MM.1S (cell line): Measurements from ENCODE around the gene CAMK2A.

ENCODE experiments used
- DNase-seq: peaks from one replicate; pipeline ENCODE4 v3.0.0-alpha.2; 2015
- H2AFZ ChIP-seq: fragments of 300-600 bp; sonication (generic); 2 replicates; pipeline ENCODE4 v1.6.0; 2016; ENCODE audit warnings: antibody characterized with exemption, low read length
- H3F3A ChIP-seq: fragments of 300-600 bp; sonication (generic); 2 replicates; pipeline ENCODE4 v1.6.1; 2016; ENCODE audit warnings: mild to moderate bottlenecking, antibody characterized with exemption, low read length, moderate library complexity, mixed read lengths; ENCODE audit not compliant: insufficient read depth
- H3K27ac ChIP-seq: fragments of 300-600 bp; sonication (generic); 2 replicates; pipeline ENCODE4 v1.5.1; 2016; ENCODE audit warnings: mild to moderate bottlenecking, low read length
- H3K27me3 ChIP-seq: fragments of 300-600 bp; sonication (generic); replicated peaks from 2 replicates; pipeline ENCODE4 v1.6.0; 2016; ENCODE audit warnings: low read length; ENCODE audit not compliant: insufficient read depth
- H3K36me3 ChIP-seq: fragments of 300-600 bp; sonication (generic); replicated peaks from 2 replicates; pipeline ENCODE4 v1.6.1; 2016; ENCODE audit warnings: mild to moderate bottlenecking, low read length, mixed read lengths; ENCODE audit not compliant: insufficient read depth
- H3K4me1 ChIP-seq: fragments of 300-600 bp; sonication (generic); 2 replicates; pipeline ENCODE4 v1.6.1; 2016; ENCODE audit warnings: low read length, mixed read lengths
- H3K4me2 ChIP-seq: fragments of 300-600 bp; sonication (generic); 2 replicates; pipeline ENCODE4 v1.6.0; 2016; ENCODE audit warnings: low read depth, low read length
- H3K4me3 ChIP-seq: fragments of 300-600 bp; sonication (generic); 2 replicates; pipeline ENCODE4 v1.5.1; 2016; ENCODE audit warnings: low read length, mixed read lengths
- H3K79me2 ChIP-seq: fragments of 300-600 bp; sonication (generic); 2 replicates; pipeline ENCODE4 v1.6.1; 2016; ENCODE audit warnings: mixed run types, low read length, mixed read lengths
- H3K9ac ChIP-seq: fragments of 300-600 bp; sonication (generic); 2 replicates; pipeline ENCODE4 v1.6.1; 2016; ENCODE audit warnings: low read length, mixed read lengths
- H3K9me2 ChIP-seq: fragments of 300-600 bp; sonication (generic); replicated peaks from 2 replicates; pipeline ENCODE4 v1.6.1; 2016; ENCODE audit warnings: mild to moderate bottlenecking, low read length, mixed read lengths; ENCODE audit not compliant: insufficient read depth
- H3K9me3 ChIP-seq: fragments of 300-600 bp; sonication (generic); replicated peaks from 2 replicates; pipeline ENCODE4 v1.6.1; 2016; ENCODE audit warnings: mild to moderate bottlenecking, low read length, mixed read lengths; ENCODE audit not compliant: insufficient read depth
- H4K20me1 ChIP-seq: fragments of 300-600 bp; sonication (generic); 2 replicates; pipeline ENCODE4 v1.6.1; 2016; ENCODE audit warnings: mild to moderate bottlenecking, low read length, moderate library complexity, mixed read lengths; ENCODE audit not compliant: insufficient read depth
- EZH2 ChIP-seq: fragments of 300-600 bp; sonication (generic); optimal IDR thresholded peaks from 2 replicates; pipeline ENCODE3; 2017; ENCODE audit warnings: low read depth, mild to moderate bottlenecking, antibody characterized with exemption, low read length, mixed read lengths
- EZH2phosphoT487 ChIP-seq: fragments of 300-600 bp; sonication (generic); IDR thresholded peaks from 2 replicates; pipeline ENCODE4 v1.6.1; 2018; ENCODE audit warnings: antibody characterized with exemption, low read length
- TF ChIP-seq, protein P1 (sequence below): fragments of 300-600 bp; sonication (generic); IDR thresholded peaks from 2 replicates; pipeline ENCODE4 v1.5.1; 2016; ENCODE audit warnings: antibody characterized with exemption, low read length, mixed read lengths

CAMK2A gene

DNA sequence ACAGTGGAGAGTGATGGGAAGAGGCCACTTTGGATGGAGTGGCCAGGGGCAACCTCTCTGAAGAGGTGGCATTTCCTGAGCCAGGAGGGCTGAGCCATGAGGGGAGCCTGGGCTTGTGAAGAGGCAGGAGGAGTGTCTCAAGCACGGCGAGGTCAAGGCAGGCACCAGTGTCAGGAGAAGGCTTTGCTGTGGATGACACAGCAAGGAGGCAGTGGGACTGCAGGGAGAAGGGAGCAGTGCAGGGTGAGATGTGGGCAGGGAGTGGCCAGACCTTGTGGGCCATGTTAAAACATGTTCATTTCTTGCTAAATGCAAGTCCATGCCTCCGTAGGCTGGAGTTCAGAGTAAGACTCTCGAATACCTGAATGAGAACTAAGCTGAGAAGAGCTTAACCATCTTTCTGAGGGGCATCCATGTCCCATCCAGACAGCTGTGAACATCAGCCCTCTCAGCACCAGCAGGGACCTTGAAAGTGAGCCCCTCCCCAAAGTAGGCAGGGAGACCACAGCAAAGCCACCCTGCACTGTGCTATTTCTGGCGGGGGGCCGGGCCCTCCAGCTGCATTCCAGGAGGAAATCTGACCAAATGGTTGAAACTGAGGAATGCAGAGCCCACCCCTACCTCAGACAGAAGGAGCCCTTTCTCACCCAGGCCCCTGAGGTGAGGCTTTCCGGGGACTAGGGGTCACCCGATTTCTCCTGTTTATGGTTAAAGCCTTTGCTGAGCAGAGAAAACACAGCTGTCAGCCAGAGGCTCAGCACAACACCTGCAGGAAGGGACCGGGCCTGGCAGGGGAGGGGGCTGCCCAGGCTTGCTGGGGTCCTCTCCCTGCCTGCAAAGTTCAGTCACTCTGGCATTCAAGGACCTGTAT, 29.3 kb upstream of the CAMK2A start:
- no peaks in the 10 kb centered on the region for H3K9me3 ChIP-seq
- H3K27me3 ChIP-seq, result no peaks in the 10 kb centered on the region
- H2AFZ ChIP-seq, result no peak overlapping the region
- no peak for TF ChIP-seq EZH2
- H3K4me2 ChIP-seq, result no peak overlapping the region
- H4K20me1 ChIP-seq, result no peaks in the 10 kb centered on the region
- no peak overlapping the region for H3K27ac ChIP-seq
- H3K4me1 ChIP-seq, result peaks cover 15% of the 10 kb centered on the region
- H3K79me2 ChIP-seq, result no peaks in the 10 kb centered on the region
- no peak for DNase-seq
- no peak overlapping the region for H3K4me3 ChIP-seq
- H3K9ac ChIP-seq, result no peak overlapping the region
- H3F3A ChIP-seq, result no peaks in the 10 kb centered on the region
- H3K36me3 ChIP-seq, result no peaks in the 10 kb centered on the region
- H3K9me2 ChIP-seq, result no peaks in the 10 kb centered on the region

DNA sequence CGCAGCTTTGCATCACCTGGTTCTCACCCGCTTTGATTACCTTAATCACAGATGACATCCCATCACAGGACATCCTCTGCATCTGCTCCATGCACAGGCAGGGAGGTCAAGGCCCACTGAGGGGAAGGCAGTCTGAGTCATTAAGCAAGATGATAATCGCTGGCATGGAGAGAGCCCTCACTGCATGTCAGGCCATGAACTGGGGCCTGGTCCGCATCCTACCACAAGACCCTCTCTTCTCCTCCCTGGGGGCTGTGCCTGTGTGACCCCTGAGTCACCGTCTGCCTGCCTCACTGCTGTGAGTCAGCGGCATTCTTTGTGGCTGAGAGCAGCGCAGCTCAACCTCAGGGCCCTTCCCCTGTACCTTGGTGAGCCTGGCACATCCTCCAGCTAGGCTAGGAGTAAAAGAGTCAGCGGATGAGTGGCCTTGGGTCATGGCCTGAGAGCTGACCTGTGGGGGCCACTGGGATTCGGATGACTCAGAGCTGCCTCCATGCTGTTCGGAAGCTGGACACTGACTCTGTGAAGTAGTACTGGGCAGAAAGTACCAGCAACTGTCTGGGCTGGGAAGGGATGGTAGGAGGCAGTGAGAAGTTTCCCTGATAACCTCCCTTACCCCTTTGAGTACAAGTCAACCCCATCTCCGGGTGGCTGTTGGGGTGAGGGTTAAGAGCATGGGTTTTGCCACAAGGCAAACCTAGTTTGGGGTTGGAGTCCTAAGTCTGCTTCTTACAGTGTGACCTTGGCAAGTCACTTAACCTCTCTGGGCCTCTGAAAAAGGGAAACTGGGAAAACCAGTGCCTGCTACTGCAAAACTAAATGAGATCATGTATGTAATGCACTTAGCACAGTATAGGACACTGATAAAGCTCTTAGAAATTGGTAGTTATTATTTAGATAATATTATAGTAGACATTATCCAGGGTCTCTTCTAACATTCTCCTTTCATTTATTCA, 27.8 kb upstream of the CAMK2A start:
- Histone ChIP-seq H3K4me2 (no peak overlapping the region), H4K20me1 (no peaks in the 10 kb centered on the region), H3K9me2 (no peaks in the 10 kb centered on the region), H2AFZ (no peak overlapping the region), H3K36me3 (no peaks in the 10 kb centered on the region), H3K79me2 (no peaks in the 10 kb centered on the region), H3K9me3 (no peaks in the 10 kb centered on the region), H3K4me1 (peaks cover 22% of the 10 kb centered on the region), H3F3A (no peaks in the 10 kb centered on the region), H3K9ac (no peak overlapping the region), H3K4me3 (no peak overlapping the region), H3K27ac (no peak overlapping the region), H3K27me3 (no peaks in the 10 kb centered on the region)
- DNase-seq, result no peak
- TF ChIP-seq EZH2phosphoT487 (no peak), EZH2 (no peak)
- TF ChIP-seq, protein P1, sequence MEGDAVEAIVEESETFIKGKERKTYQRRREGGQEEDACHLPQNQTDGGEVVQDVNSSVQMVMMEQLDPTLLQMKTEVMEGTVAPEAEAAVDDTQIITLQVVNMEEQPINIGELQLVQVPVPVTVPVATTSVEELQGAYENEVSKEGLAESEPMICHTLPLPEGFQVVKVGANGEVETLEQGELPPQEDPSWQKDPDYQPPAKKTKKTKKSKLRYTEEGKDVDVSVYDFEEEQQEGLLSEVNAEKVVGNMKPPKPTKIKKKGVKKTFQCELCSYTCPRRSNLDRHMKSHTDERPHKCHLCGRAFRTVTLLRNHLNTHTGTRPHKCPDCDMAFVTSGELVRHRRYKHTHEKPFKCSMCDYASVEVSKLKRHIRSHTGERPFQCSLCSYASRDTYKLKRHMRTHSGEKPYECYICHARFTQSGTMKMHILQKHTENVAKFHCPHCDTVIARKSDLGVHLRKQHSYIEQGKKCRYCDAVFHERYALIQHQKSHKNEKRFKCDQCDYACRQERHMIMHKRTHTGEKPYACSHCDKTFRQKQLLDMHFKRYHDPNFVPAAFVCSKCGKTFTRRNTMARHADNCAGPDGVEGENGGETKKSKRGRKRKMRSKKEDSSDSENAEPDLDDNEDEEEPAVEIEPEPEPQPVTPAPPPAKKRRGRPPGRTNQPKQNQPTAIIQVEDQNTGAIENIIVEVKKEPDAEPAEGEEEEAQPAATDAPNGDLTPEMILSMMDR, result no peak

DNA sequence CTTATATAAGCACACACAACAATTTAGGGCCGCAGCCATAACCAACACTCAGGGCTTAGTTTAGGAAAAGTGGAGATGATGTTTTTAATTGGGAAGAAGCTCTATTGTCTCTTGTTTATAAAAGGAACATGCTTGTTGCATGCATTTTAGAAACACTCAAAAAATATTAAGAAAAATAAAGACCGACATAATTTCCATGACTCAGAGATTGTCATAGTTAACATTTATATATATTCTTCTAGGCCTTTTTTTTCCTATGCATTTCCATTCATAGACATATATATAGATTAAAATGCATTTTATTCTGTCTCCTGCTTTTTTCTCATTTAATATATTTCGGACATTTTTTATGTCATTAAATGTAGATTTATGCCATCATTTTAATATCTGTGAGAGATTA, 26.7 kb upstream of the CAMK2A start:
- no peaks in the 10 kb centered on the region for H3K36me3 ChIP-seq
- H3K4me1 ChIP-seq, result peaks cover 19% of the 10 kb centered on the region
- no peak overlapping the region for H2AFZ ChIP-seq
- H3K9me2 ChIP-seq, result no peaks in the 10 kb centered on the region
- no peaks in the 10 kb centered on the region for H3K79me2 ChIP-seq
- no peaks in the 10 kb centered on the region for H3F3A ChIP-seq
- H3K27ac ChIP-seq, result no peak overlapping the region
- H3K9me3 ChIP-seq, result no peaks in the 10 kb centered on the region
- H3K27me3 ChIP-seq, result no peaks in the 10 kb centered on the region
- H3K9ac ChIP-seq, result no peak overlapping the region
- H3K4me2 ChIP-seq, result no peak overlapping the region
- no peak overlapping the region for H3K4me3 ChIP-seq
- DNase-seq, result no peak
- no peaks in the 10 kb centered on the region for H4K20me1 ChIP-seq
- TF ChIP-seq, protein P1, result no peak
